HepG2 (cell line): ENCODE results near the gene SLC29A1. TPM values are rescaled to one million over a fixed set of nuclear protein-coding genes. Genes with fewer than 3 reads are reported as not detected.

Experiments used
- ARID5B ChIP-seq: IDR thresholded peaks from 2 replicates; pipeline ENCODE4 v1.4.0; 2020; ENCODE audit warnings: mild to moderate bottlenecking, missing genetic modification reagents
- JARID2 ChIP-seq: sonication (generic); formaldehyde crosslinking; IDR thresholded peaks from 2 replicates; pipeline ENCODE4 v1.8.1; 2023; ENCODE audit warnings: missing genetic modification reagents, inconsistent platforms; ENCODE audit not compliant: insufficient replicate concordance
- KMT2B ChIP-seq: IDR thresholded peaks from 2 replicates; pipeline ENCODE4 v1.6.1; 2016; ENCODE audit warnings: missing genetic modification reagents, missing compliant biosample characterization
- NFE2L1 ChIP-seq: sonication (generic); formaldehyde crosslinking; IDR thresholded peaks from 2 replicates; pipeline ENCODE4 v1.4.0; 2020; ENCODE audit warnings: missing genetic modification reagents, mild to moderate bottlenecking, borderline replicate concordance
- NFRKB ChIP-seq: fragments of 450-650 bp; IDR thresholded peaks from 2 replicates; pipeline ENCODE4 v1.6.1; 2017
- RBM22 ChIP-seq: fragments of 200-400 bp; formaldehyde crosslinking; optimal IDR thresholded peaks from 2 replicates; pipeline ENCODE3; 2017; ENCODE audit warnings: mild to moderate bottlenecking, low read length, moderate library complexity
- RERE ChIP-seq: IDR thresholded peaks from 2 replicates; pipeline ENCODE4 v1.6.1; 2016; ENCODE audit warnings: low read depth, missing genetic modification reagents, missing compliant biosample characterization
- SMC3 ChIP-seq: IDR thresholded peaks from 2 replicates; pipeline ENCODE4 v1.6.1; 2011; ENCODE audit warnings: low read length, improper control_type of control experiment
- SNAPC5 ChIP-seq: sonication (generic); formaldehyde crosslinking; IDR thresholded peaks from 2 replicates; pipeline ENCODE4 v1.8.1; 2023; ENCODE audit warnings: mild to moderate bottlenecking, missing genetic modification reagents, borderline replicate concordance
- ZBTB2 ChIP-seq: sonication (generic); formaldehyde crosslinking; IDR thresholded peaks from 2 replicates; pipeline ENCODE4 v1.8.0; 2022; ENCODE audit warnings: low read depth, missing genetic modification reagents
- ZMYM4 ChIP-seq: sonication (generic); formaldehyde crosslinking; IDR thresholded peaks from 2 replicates; pipeline ENCODE4 v1.8.1; 2023; ENCODE audit warnings: mild to moderate bottlenecking, missing genetic modification reagents
- ZNF124 ChIP-seq: sonication (generic); formaldehyde crosslinking; IDR thresholded peaks from 2 replicates; pipeline ENCODE4 v1.4.0; 2020; ENCODE audit warnings: missing genetic modification reagents
- ZNF143 ChIP-seq: sonication (generic); formaldehyde crosslinking; IDR thresholded peaks from 2 replicates; pipeline ENCODE4 v1.4.0; 2020; ENCODE audit warnings: missing genetic modification reagents
- ZNF691 ChIP-seq: sonication (generic); formaldehyde crosslinking; IDR thresholded peaks from 2 replicates; pipeline ENCODE4 v1.4.0; 2020; ENCODE audit warnings: missing genetic modification reagents, low read depth, mild to moderate bottlenecking, borderline replicate concordance
- ZNF772 ChIP-seq: sonication (generic); formaldehyde crosslinking; IDR thresholded peaks from 2 replicates; pipeline ENCODE4 v1.5.0; 2020; ENCODE audit warnings: mild to moderate bottlenecking, missing genetic modification reagents
- ZNF777 ChIP-seq: sonication (generic); formaldehyde crosslinking; IDR thresholded peaks from 2 replicates; pipeline ENCODE4 v1.4.0; 2020; ENCODE audit warnings: missing genetic modification reagents
- ZNF792 ChIP-seq: IDR thresholded peaks from 2 replicates; pipeline ENCODE4 v1.6.1; 2016
- ZSCAN30 ChIP-seq: sonication (generic); formaldehyde crosslinking; IDR thresholded peaks from 2 replicates; pipeline ENCODE4 v1.5.0; 2020; ENCODE audit warnings: mild to moderate bottlenecking, missing genetic modification reagents
- polyA plus RNA-seq, 8 experiments: library from polyadenylated mRNA; depleted of rRNA in 3 of 8; stranded (reverse) in 7 of 8; unstranded in 1 of 8; fragments of >200 nt; fragmentation: Illumina TruSeq in 4 of 8; extraction: Trizol in 4 of 8; gene quantifications; 2 replicates each; pipeline versions ENCODE4 v1.2.1 to v1.2.3, GENCODE V29; 2011 to 2016; ENCODE audit warnings: low read depth in 4 of 8, missing spikeins in 1 of 8, mixed read lengths in 1 of 8; ENCODE audit not compliant: insufficient read depth in 1 of 8
- total RNA-seq, 5 experiments: library from RNA; depleted of rRNA; stranded (reverse); fragments of >200 nt; fragmentation: Illumina TruSeq; extraction: Trizol; gene quantifications; 2 replicates each; pipeline ENCODE4 v1.2.3, GENCODE V29; 2016; ENCODE audit warnings: low read depth in 1 of 5

SLC29A1 gene
- total and polyA plus RNA-seq, 2 of the 13 experiments (the other 11 are each of a cell fraction or from before 2014, with no cell fraction given) = 43.2 to 106 TPM

- TF ChIP-seq SNAPC5 (CRISPR knock-in tag) (no peak), KMT2B (no peak), RBM22 (peak; percentile 2), ZNF772 (CRISPR knock-in tag) (no peak), NFRKB (no peak), ZNF124 (CRISPR knock-in tag) (no peak), ZNF792 (CRISPR knock-in tag) (no peak), JARID2 (CRISPR knock-in tag) (peak; percentile 14), SMC3 (no peak), NFE2L1 (CRISPR knock-in tag) (0 out of 2 replicates have a peak, but pooled peaks have one; percentile 23), ZNF143 (CRISPR knock-in tag) (no peak), ZSCAN30 (CRISPR knock-in tag) (no peak), ZMYM4 (CRISPR knock-in tag) (no peak), ARID5B (CRISPR knock-in tag) (no peak), RERE (CRISPR knock-in tag) (no peak), ZBTB2 (CRISPR knock-in tag) (no peak), ZNF691 (CRISPR knock-in tag) (no peak), ZNF777 (no peak)
Observed at GRCh38 chr6:44255105-44255808, 31.9 kb downstream of the SLC29A1 start (continued).
